ENCODE measurements around the gene ACTN4.

The ACTN4 gene

GRCh38 chr19:38731654-38732301 lies 84.3 kb downstream of the ACTN4 start:
- TF ChIP-seq ZFX (IDR thresholded peaks at IDR 0.05) (no peak), CTCF (conservative IDR thresholded peaks at IDR 0.05) (no peak)

GRCh38 chr19:38733241-38733492 lies 85.7 kb downstream of the ACTN4 start:
- H3K27ac ChIP-seq: no peak overlapping the region; the same call in 1 of the 2 replicates
- TF ChIP-seq CTCF (conservative IDR thresholded peaks at IDR 0.05) (no peak), ZFX (IDR thresholded peaks at IDR 0.05) (no peak)

More at GRCh38 chr19:38731654-38732301, 84.3 kb downstream of the ACTN4 start:
- H3K27ac ChIP-seq: peak overlapping the region; percentile 67

GRCh38 chr19:38733493-38734175 lies 86.2 kb downstream of the ACTN4 start:
- no peak for TF ChIP-seq ZFX (IDR thresholded peaks at IDR 0.05)
- no peak for TF ChIP-seq CTCF (conservative IDR thresholded peaks at IDR 0.05)
- no peak overlapping the region for H3K27ac ChIP-seq

- TF ChIP-seq ZFX (IDR thresholded peaks at IDR 0.05) (no peak), CTCF (conservative IDR thresholded peaks at IDR 0.05) (no peak)
- H3K27ac ChIP-seq: peak overlapping the region; percentile 26
Measured at GRCh38 chr19:38734176-38734425, 86.7 kb downstream of the ACTN4 start.

- H3K27ac ChIP-seq: peak overlapping the region; percentile 26
- TF ChIP-seq ZFX (IDR thresholded peaks at IDR 0.05): no peak
- no peak for TF ChIP-seq CTCF (conservative IDR thresholded peaks at IDR 0.05)
Measured at GRCh38 chr19:38734426-38735256, 87.2 kb downstream of the ACTN4 start.

- H3K27ac ChIP-seq: peak overlapping the region; percentile 26
- TF ChIP-seq CTCF (conservative IDR thresholded peaks at IDR 0.05) (no peak), ZFX (IDR thresholded peaks at IDR 0.05) (no peak)
Measured at GRCh38 chr19:38735257-38735686, 87.8 kb downstream of the ACTN4 start.

GRCh38 chr19:38736036-38736412 lies 88.6 kb downstream of the ACTN4 start:
- H3K27ac ChIP-seq: no peak overlapping the region
- no peak for TF ChIP-seq ZFX (IDR thresholded peaks at IDR 0.05)
- TF ChIP-seq CTCF (conservative IDR thresholded peaks at IDR 0.05): no peak

Measured in C4-2B (cell line).